DND-41 (cell line): ENCODE results near the gene TFF3.

Experiments
- ATAC-seq: fragments of 200-7000 bp; cut with Tn5 transposase; 3 replicates; pipeline ENCODE4 v1.9.1; 2021; ENCODE audit warnings: low read depth; ENCODE audit not compliant: insufficient read depth
- DNase-seq: peaks from one replicate; pipeline ENCODE4 v3.0.0-alpha.2; 2020
- H2AFZ ChIP-seq: 2 replicates; pipeline ENCODE4 v1.6.0; 2012; ENCODE audit warnings: low read depth, low read length
- H3K27ac ChIP-seq: 2 replicates; pipeline ENCODE4 v1.5.1; 2012; ENCODE audit warnings: low read length, inconsistent platforms
- H3K27me3 ChIP-seq: fragments of 200-600 bp; sonication (generic); 2 replicates; pipeline ENCODE4 v1.6.0; 2012; ENCODE audit warnings: low read length, mild to moderate bottlenecking, inconsistent platforms; ENCODE audit not compliant: insufficient read depth, poor library complexity
- H3K36me3 ChIP-seq: 2 replicates; pipeline ENCODE4 v1.5.1; 2012; ENCODE audit warnings: low read length, inconsistent platforms; ENCODE audit not compliant: insufficient read depth
- H3K4me1 ChIP-seq: 2 replicates; pipeline ENCODE4 v1.5.1; 2012; ENCODE audit warnings: mild to moderate bottlenecking, low read length; ENCODE audit not compliant: insufficient read depth
- H3K4me2 ChIP-seq: 2 replicates; pipeline ENCODE4 v1.6.0; 2012; ENCODE audit warnings: mild to moderate bottlenecking, moderate library complexity, low read length, inconsistent platforms; ENCODE audit not compliant: insufficient read depth
- H3K4me3 ChIP-seq, 2 experiments: fragments of 200-600 bp in 1 of 2; shearing (Covaris generic) in 1 of 2; 2 replicates each; pipeline ENCODE4 v1.5.1; 2012 to 2016; ENCODE audit warnings: inconsistent platforms in 2 of 2, low read length in 2 of 2, mild to moderate bottlenecking in 2 of 2, low read depth in 1 of 2, moderate library complexity in 1 of 2
- H3K79me2 ChIP-seq: 2 replicates; pipeline ENCODE4 v1.6.0; 2012; ENCODE audit warnings: low read length, inconsistent platforms; ENCODE audit not compliant: insufficient read depth
- H3K9ac ChIP-seq: 2 replicates; pipeline ENCODE4 v1.6.0; 2012; ENCODE audit warnings: low read depth, mild to moderate bottlenecking, inconsistent platforms, low read length, moderate library complexity
- H3K9me3 ChIP-seq: 2 replicates; pipeline ENCODE4 v1.5.1; 2012; ENCODE audit warnings: low read length, moderate library complexity, mild to moderate bottlenecking, inconsistent platforms; ENCODE audit not compliant: insufficient read depth, severe bottlenecking
- H4K20me1 ChIP-seq: 2 replicates; pipeline ENCODE4 v1.6.0; 2012; ENCODE audit warnings: low read length; ENCODE audit not compliant: insufficient read depth
- EZH2 ChIP-seq: IDR thresholded peaks from 3 replicates; pipeline ENCODE4 v1.6.1; 2012; ENCODE audit warnings: borderline replicate concordance, low read depth, mild to moderate bottlenecking, moderate library complexity, low read length, inconsistent platforms; ENCODE audit not compliant: severe bottlenecking
- TF ChIP-seq, protein P1 (sequence below): IDR thresholded peaks from 2 replicates; pipeline ENCODE4 v1.5.1; 2012; ENCODE audit warnings: borderline replicate concordance, low read length, moderate library complexity, mild to moderate bottlenecking; ENCODE audit not compliant: poor library complexity, severe bottlenecking; ENCODE audit errors: extremely low read depth

The TFF3 gene

DNA sequence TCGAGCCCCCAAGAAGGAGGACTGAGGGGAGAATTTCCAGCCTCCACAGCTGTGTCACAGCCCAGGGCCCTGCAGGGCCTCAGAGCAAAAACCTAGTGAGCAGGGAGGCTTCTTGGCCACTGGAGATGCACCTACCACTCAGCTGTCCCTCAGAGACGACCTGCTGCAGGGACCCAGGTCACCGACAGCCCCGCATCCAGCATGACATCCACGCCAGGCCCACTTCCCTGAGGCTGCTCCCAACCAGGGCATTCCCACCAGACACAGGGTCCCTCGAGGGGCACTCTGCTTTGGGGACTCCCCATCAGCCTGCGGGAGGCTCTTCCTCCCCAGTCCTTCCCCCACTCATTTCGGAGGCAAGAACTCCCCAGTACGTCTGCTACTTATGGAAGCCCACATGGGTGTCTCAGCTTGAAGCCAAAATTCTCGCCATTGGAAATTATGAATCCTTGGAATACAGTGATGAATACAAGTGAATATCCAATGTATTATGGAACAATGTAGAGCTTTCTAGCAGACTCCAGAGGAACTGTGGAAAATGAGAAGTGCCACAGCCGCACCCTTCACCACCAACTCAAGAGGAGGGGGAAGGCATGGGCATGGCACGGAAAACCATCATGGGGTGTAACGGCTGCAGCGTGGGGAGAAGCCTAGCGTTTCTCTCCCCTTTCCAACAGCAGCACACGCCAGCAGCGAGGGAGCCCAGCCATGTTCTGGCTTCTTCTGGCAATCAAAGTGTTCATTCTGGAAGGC is 6.9 kb downstream of the TFF3 start:
- Histone ChIP-seq H3K4me2 (no peak overlapping the region), H4K20me1 (no peaks in the 10 kb centered on the region), H3K4me1 (peaks cover 10% of the 10 kb centered on the region), H3K36me3 (no peaks in the 10 kb centered on the region), H3K4me3 (no peak overlapping the region), H2AFZ (no peak overlapping the region), H3K27me3 (no peaks in the 10 kb centered on the region), H3K27ac (no peak overlapping the region), H3K79me2 (no peaks in the 10 kb centered on the region), H3K9me3 (no peaks in the 10 kb centered on the region), H3K9ac (no peak overlapping the region)
- TF ChIP-seq, protein P1, sequence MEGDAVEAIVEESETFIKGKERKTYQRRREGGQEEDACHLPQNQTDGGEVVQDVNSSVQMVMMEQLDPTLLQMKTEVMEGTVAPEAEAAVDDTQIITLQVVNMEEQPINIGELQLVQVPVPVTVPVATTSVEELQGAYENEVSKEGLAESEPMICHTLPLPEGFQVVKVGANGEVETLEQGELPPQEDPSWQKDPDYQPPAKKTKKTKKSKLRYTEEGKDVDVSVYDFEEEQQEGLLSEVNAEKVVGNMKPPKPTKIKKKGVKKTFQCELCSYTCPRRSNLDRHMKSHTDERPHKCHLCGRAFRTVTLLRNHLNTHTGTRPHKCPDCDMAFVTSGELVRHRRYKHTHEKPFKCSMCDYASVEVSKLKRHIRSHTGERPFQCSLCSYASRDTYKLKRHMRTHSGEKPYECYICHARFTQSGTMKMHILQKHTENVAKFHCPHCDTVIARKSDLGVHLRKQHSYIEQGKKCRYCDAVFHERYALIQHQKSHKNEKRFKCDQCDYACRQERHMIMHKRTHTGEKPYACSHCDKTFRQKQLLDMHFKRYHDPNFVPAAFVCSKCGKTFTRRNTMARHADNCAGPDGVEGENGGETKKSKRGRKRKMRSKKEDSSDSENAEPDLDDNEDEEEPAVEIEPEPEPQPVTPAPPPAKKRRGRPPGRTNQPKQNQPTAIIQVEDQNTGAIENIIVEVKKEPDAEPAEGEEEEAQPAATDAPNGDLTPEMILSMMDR = no peak
- TF ChIP-seq EZH2 = no peak
- ATAC-seq = no peak
- no peak for DNase-seq

DNA sequence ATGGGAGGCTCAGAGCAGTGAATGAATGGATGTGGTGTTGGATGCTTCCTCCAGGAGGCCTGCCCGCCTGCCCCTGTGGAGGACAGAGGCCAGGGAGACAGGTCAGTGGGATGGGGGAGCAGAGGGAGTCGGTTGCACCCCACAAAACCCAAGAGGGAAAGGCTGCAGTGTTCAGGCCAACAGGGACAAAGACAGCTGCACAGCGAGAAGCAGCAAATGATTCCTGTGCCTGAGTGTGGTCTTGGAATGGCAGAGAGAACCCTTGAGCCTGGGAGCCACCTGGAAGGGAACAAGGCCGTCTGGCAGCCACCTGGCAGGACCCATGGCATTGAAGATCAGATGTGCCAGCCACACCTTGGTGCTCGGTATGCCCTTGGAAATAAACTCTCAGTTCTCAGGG is 8.1 kb downstream of the TFF3 start:
- H3K36me3 ChIP-seq = no peaks in the 10 kb centered on the region
- no peaks in the 10 kb centered on the region for H3K27me3 ChIP-seq
- H3K9ac ChIP-seq = no peak overlapping the region
- DNase-seq = no peak
- no peak for ATAC-seq
- H3K4me2 ChIP-seq = no peak overlapping the region
- no peak for TF ChIP-seq EZH2
- TF ChIP-seq, protein P1 = no peak
- no peaks in the 10 kb centered on the region for H3K79me2 ChIP-seq
- H2AFZ ChIP-seq = no peak overlapping the region
- no peaks in the 10 kb centered on the region for H4K20me1 ChIP-seq
- peaks cover 10% of the 10 kb centered on the region for H3K4me1 ChIP-seq
- no peaks in the 10 kb centered on the region for H3K9me3 ChIP-seq
- H3K4me3 ChIP-seq = no peak overlapping the region
- H3K27ac ChIP-seq = no peak overlapping the region

DNA sequence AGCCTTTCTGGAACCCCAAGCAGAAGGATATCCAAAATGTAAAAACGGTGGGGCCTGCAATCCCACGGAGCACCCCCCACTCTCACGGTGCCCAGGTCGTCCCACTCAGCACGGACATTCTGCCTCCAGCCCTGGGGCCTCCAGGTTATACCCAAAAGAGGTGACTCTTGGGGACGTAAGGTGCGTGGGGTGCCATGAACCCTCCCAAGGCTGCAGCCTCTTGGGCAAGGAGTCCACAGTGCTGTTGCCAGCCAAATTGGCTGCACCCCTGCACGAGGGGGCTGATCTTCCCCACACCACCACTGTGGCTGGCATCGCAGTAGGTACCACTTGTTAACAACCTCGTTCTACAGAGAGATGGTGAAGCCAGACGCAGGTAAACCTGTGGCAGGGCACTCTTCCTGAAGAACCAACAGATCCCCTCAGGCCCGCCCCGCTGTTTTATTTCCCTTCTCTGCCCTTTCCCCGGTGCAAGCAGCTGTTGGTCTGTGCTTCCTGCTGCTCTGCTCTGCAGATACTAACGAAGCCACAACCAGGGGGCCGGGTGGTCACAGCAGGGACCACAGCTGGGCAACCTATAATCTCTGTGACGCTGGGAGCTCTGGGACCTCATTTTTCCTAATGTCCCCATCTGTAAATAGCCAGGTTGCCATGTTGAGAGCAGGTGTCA is 8.7 kb downstream of the TFF3 start:
- Histone ChIP-seq H3K9ac (no peak overlapping the region), H3K27me3 (no peaks in the 10 kb centered on the region)
- no peak for ATAC-seq

More for the DNA sequence above, 8.7 kb downstream of the TFF3 start:
- no peak for DNase-seq
- Histone ChIP-seq H3K4me2 (no peak overlapping the region), H3K9me3 (no peaks in the 10 kb centered on the region), H3K4me3 (no peak overlapping the region), H2AFZ (no peak overlapping the region), H3K27ac (no peak overlapping the region), H3K79me2 (no peaks in the 10 kb centered on the region), H4K20me1 (no peaks in the 10 kb centered on the region), H3K36me3 (no peaks in the 10 kb centered on the region), H3K4me1 (peaks cover 10% of the 10 kb centered on the region)
- TF ChIP-seq, protein P1 = no peak
- TF ChIP-seq EZH2 = no peak
